SK-N-SH (cell line): ENCODE data around the gene CELSR3. TPM values are rescaled to one million over a fixed set of nuclear protein-coding genes. Genes with fewer than 3 reads are reported as not detected.

Experiments
- CTCF ChIA-PET: fragments of 300-600, 350-600 bp; formaldehyde crosslinking; extraction: SDS; loops from one replicate; lab custom pipeline; 2021; lab: Yijun Ruan, JAX
- POLR2A ChIA-PET: fragments of 350-600 bp; sonication (Branson Sonifier 250); formaldehyde crosslinking; extraction: SDS; loops from one replicate; lab custom pipeline; 2020; ENCODE audit warnings: antibody characterized with exemption, inconsistent platforms; lab: Yijun Ruan, JAX
- DNase-seq: peaks from one replicate; pipeline ENCODE4 v3.0.0; 2012
- H2AFZ ChIP-seq: fragments of 200-600 bp; sonication (generic); 2 replicates; pipeline ENCODE4 v1.8.1; 2016; ENCODE audit warnings: antibody characterized with exemption, mild to moderate bottlenecking, low read depth
- H3F3A ChIP-seq: fragments of 200-600 bp; sonication (generic); replicated peaks from 2 replicates; pipeline ENCODE3; 2016; ENCODE audit warnings: antibody characterized with exemption, mild to moderate bottlenecking; ENCODE audit not compliant: insufficient read depth
- H3K27ac ChIP-seq, 2 experiments: fragments of 200-500 bp in 1 of 2; fragments of 200-600 bp in 1 of 2; sonication (Bioruptor generic) in 1 of 2; sonication (generic), shearing (Covaris generic) in 1 of 2; 2 replicates each; pipeline versions ENCODE4 v1.5.1 to v1.6.1; 2014 to 2016; ENCODE audit warnings: low read depth in 2 of 2, inconsistent platforms in 1 of 2, low read length in 1 of 2, mild to moderate bottlenecking in 1 of 2, mixed read lengths in 1 of 2
- H3K27me3 ChIP-seq: fragments of 200-600 bp; sonication (generic), shearing (Covaris generic); 2 replicates; pipeline ENCODE4 v1.6.1; 2016; ENCODE audit warnings: mixed run types; ENCODE audit not compliant: insufficient read depth
- H3K36me3 ChIP-seq, 2 experiments: fragments of 200-500 bp in 1 of 2; fragments of 200-600 bp in 1 of 2; sonication (Bioruptor generic) in 1 of 2; sonication (generic) in 1 of 2; replicated peaks in 1 of 2; 2 replicates each; pipeline versions ENCODE3 to v1.5.1; 2014 to 2016; ENCODE audit warnings: low read length in 1 of 2, mild to moderate bottlenecking in 1 of 2; ENCODE audit not compliant: insufficient read depth in 2 of 2, control insufficient read depth in 1 of 2
- H3K4me1 ChIP-seq, 2 experiments: fragments of 200-500 bp in 1 of 2; fragments of 200-600 bp in 1 of 2; sonication (Bioruptor generic) in 1 of 2; sonication (generic), shearing (Covaris generic) in 1 of 2; 2 replicates each; pipeline versions ENCODE4 v1.5.1 to v1.6.1; 2014 to 2016; ENCODE audit warnings: low read depth in 1 of 2, low read length in 1 of 2, mixed run types in 1 of 2; ENCODE audit not compliant: insufficient read depth in 2 of 2, control insufficient read depth in 1 of 2
- H3K4me2 ChIP-seq: fragments of 200-600 bp; sonication (generic), shearing (Covaris generic); 2 replicates; pipeline ENCODE4 v1.6.1; 2017; ENCODE audit warnings: mixed run types
- H3K4me3 ChIP-seq, 2 experiments: fragments of 200-500 bp in 1 of 2; fragments of 200-600 bp in 1 of 2; sonication (Bioruptor generic) in 1 of 2; sonication (generic), shearing (Covaris generic) in 1 of 2; 2 replicates each; pipeline versions ENCODE4 v1.5.1 to v1.8.1; 2014 to 2016; ENCODE audit warnings: low read depth in 2 of 2, inconsistent platforms in 1 of 2, low read length in 1 of 2, mild to moderate bottlenecking in 1 of 2, mixed read lengths in 1 of 2, moderate library complexity in 1 of 2
- H3K79me2 ChIP-seq: fragments of 200-600 bp; sonication (generic); 2 replicates; pipeline ENCODE4 v1.8.1; 2017; ENCODE audit warnings: mild to moderate bottlenecking; ENCODE audit not compliant: insufficient read depth
- H3K9ac ChIP-seq: fragments of 200-600 bp; sonication (generic); 2 replicates; pipeline ENCODE4 v1.6.1; 2017; ENCODE audit warnings: mixed run types
- H3K9me2 ChIP-seq: fragments of 200-600 bp; sonication (generic); 2 replicates; pipeline ENCODE4 v1.6.1; 2017; ENCODE audit warnings: mixed run types
- H3K9me3 ChIP-seq: fragments of 200-600 bp; sonication (generic); 2 replicates; pipeline ENCODE4 v1.6.1; 2017; ENCODE audit warnings: mixed run types, mild to moderate bottlenecking, moderate library complexity
- H4K20me1 ChIP-seq: fragments of 200-600 bp; sonication (generic); 2 replicates; pipeline ENCODE4 v1.6.1; 2017; ENCODE audit warnings: mild to moderate bottlenecking, mixed run types; ENCODE audit not compliant: insufficient read depth
- CHD2 ChIP-seq: fragments of 150-350 bp; IDR thresholded peaks from 2 replicates; pipeline ENCODE4 v1.6.1; 2018; ENCODE audit warnings: low read length; ENCODE audit not compliant: partially characterized antibody
- FOSL2 ChIP-seq: IDR thresholded peaks from 2 replicates; pipeline ENCODE4 v1.4.0; 2012; ENCODE audit warnings: low read depth, mild to moderate bottlenecking, moderate library complexity, borderline replicate concordance
- FOXM1 ChIP-seq: IDR thresholded peaks from 2 replicates; pipeline ENCODE4 v1.4.0; 2012; ENCODE audit warnings: low read depth, mild to moderate bottlenecking
- GATA2 ChIP-seq: sonication (generic); formaldehyde crosslinking; IDR thresholded peaks from 2 replicates; pipeline ENCODE4 v1.5.0; 2020; ENCODE audit warnings: mild to moderate bottlenecking, missing genetic modification reagents
- POLR2AphosphoS5 ChIP-seq: IDR thresholded peaks from 2 replicates; pipeline ENCODE4 v1.6.1; 2012; ENCODE audit warnings: low read depth, low read length
- RAD21 ChIP-seq: IDR thresholded peaks from 2 replicates; pipeline ENCODE4 v1.6.1; 2012; ENCODE audit warnings: mild to moderate bottlenecking, low read length
- RXRA ChIP-seq: IDR thresholded peaks from 2 replicates; pipeline ENCODE4 v1.4.0; 2012; ENCODE audit warnings: low read depth, mild to moderate bottlenecking, borderline replicate concordance
- SMC3 ChIP-seq: IDR thresholded peaks from 2 replicates; pipeline ENCODE4 v1.6.1; 2012; ENCODE audit warnings: low read depth, low read length, improper control_type of control experiment
- WGBS: methylation state at CpG from one replicate; pipeline ENCODE4 v1.1.6; 2017; ENCODE audit warnings: low lambda C conversion rate; 5-methylcytosine and 5-hydroxymethylcytosine counted together
- polyA plus RNA-seq, 3 experiments: library from polyadenylated mRNA; depleted of rRNA; stranded (reverse); fragments of >200 nt; gene quantifications; 2 replicates each; pipeline ENCODE4 v1.2.3, GENCODE V29; 2012
- TF ChIP-seq, protein P1 (sequence below): IDR thresholded peaks from 2 replicates; pipeline ENCODE4 v1.4.0; 2012; ENCODE audit warnings: low read depth, borderline replicate concordance
- TF ChIP-seq, protein P2 (sequence below): IDR thresholded peaks from 2 replicates; pipeline ENCODE4 v1.6.1; 2012; ENCODE audit warnings: mild to moderate bottlenecking, low read depth, low read length, moderate library complexity

Gene CELSR3
- polyA plus RNA-seq, 1 of the 3 experiments (the other 2 are of a cell fraction), result 11.7 TPM

DNA sequence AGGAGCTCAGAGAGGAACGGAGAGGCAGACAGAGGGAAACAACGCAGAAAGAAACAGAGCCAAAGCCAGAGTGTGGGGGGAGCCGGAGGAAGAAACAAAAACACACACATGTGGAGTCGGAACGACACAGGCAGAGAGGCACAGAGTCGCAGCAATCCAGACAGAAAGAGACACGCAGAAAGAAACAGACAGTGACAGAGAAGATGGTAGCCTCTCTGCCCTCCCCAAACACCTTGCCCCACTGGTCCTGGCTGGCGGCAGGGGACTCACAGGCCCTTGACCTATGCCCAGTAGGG is 21.3 kb upstream of the CELSR3 start:
- Histone ChIP-seq H3K4me2 (peak overlapping the region; percentile 99), H2AFZ (no peak overlapping the region), H3K36me3 (peaks cover 9 to 48% of the 10 kb centered on the region in 2 experiments), H3K4me1 (peaks cover 20 to 47% of the 10 kb centered on the region in 2 experiments), H3K9ac (no peak overlapping the region), H3K27ac (peak overlapping the region in 1 of 2 experiments; percentile 82; a peak in 2 of 4 replicates), H3K9me3 (no peaks in the 10 kb centered on the region), H3K27me3 (no peaks in the 10 kb centered on the region), H3K4me3 (peak overlapping the region; percentile 85 to 96; a peak in 3 of 4 replicates), H3K79me2 (peaks cover 26% of the 10 kb centered on the region)
- WGBS, result 82% methylated on average over 8 of the region's 8 CpGs
- ChIA-PET POLR2A (interaction anchor here (0.6 to 2.1 kb wide), 2 partner anchors 26 to 33 kb away, joined by 3 to 6 read pairs; partner anchors contain the start of gene IP6K2), CTCF (interaction anchor here (0.8 to 4.0 kb wide), 7 partner anchors 8 to 212 kb away, joined by 3 to 28 read pairs (median 3); partner anchors contain the start of genes CELSR3 and IP6K2)
- no peak for TF ChIP-seq CHD2
- no peak for TF ChIP-seq FOXM1
- TF ChIP-seq, protein P1, sequence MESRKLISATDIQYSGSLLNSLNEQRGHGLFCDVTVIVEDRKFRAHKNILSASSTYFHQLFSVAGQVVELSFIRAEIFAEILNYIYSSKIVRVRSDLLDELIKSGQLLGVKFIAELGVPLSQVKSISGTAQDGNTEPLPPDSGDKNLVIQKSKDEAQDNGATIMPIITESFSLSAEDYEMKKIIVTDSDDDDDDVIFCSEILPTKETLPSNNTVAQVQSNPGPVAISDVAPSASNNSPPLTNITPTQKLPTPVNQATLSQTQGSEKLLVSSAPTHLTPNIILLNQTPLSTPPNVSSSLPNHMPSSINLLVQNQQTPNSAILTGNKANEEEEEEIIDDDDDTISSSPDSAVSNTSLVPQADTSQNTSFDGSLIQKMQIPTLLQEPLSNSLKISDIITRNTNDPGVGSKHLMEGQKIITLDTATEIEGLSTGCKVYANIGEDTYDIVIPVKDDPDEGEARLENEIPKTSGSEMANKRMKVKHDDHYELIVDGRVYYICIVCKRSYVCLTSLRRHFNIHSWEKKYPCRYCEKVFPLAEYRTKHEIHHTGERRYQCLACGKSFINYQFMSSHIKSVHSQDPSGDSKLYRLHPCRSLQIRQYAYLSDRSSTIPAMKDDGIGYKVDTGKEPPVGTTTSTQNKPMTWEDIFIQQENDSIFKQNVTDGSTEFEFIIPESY, result no peak
- TF ChIP-seq, protein P2, sequence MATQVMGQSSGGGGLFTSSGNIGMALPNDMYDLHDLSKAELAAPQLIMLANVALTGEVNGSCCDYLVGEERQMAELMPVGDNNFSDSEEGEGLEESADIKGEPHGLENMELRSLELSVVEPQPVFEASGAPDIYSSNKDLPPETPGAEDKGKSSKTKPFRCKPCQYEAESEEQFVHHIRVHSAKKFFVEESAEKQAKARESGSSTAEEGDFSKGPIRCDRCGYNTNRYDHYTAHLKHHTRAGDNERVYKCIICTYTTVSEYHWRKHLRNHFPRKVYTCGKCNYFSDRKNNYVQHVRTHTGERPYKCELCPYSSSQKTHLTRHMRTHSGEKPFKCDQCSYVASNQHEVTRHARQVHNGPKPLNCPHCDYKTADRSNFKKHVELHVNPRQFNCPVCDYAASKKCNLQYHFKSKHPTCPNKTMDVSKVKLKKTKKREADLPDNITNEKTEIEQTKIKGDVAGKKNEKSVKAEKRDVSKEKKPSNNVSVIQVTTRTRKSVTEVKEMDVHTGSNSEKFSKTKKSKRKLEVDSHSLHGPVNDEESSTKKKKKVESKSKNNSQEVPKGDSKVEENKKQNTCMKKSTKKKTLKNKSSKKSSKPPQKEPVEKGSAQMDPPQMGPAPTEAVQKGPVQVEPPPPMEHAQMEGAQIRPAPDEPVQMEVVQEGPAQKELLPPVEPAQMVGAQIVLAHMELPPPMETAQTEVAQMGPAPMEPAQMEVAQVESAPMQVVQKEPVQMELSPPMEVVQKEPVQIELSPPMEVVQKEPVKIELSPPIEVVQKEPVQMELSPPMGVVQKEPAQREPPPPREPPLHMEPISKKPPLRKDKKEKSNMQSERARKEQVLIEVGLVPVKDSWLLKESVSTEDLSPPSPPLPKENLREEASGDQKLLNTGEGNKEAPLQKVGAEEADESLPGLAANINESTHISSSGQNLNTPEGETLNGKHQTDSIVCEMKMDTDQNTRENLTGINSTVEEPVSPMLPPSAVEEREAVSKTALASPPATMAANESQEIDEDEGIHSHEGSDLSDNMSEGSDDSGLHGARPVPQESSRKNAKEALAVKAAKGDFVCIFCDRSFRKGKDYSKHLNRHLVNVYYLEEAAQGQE, result no peak
- TF ChIP-seq, all 33 proteins: peak for 0
- no peak for DNase-seq
- Histone ChIP-seq H4K20me1 (peaks cover 28% of the 10 kb centered on the region), H3K9me2 (no peaks in the 10 kb centered on the region), H3F3A (peaks cover 13% of the 10 kb centered on the region)

DNA sequence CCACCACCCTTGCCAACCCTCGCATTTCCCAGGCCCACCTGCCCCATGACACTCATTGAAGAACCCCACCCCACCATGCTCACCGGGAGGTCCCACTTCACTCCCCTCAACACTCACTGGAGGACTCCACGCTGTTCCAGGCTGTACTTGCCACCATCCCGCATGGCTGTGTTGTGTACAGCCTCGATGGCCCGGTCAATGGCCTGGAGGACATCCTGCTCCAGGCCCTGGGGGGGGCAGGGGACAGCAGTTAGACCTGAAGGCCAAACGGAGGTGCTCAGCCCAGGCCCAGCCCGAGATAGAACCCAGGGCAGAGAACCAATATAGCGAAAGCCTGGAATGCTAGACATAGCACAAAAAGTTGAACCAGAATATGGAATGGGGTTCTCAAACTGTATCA is 20.1 kb upstream of the CELSR3 start:
- Histone ChIP-seq H2AFZ (no peak overlapping the region), H3K4me1 (peaks cover 20 to 43% of the 10 kb centered on the region in 2 experiments)
- 89% methylated on average over 9 of the region's 9 CpGs for WGBS
- TF ChIP-seq SMC3 (no peak), POLR2AphosphoS5 (no peak), GATA2 (no peak), RXRA (no peak), FOXM1 (no peak), FOSL2 (no peak), RAD21 (no peak)
- TF ChIP-seq, all 33 proteins: peak for 0
- H4K20me1 ChIP-seq, result peaks cover 16% of the 10 kb centered on the region
- DNase-seq, result no peak
- no peak overlapping the region for H3K9ac ChIP-seq
- peaks cover 26% of the 10 kb centered on the region for H3K79me2 ChIP-seq
- H3K27me3 ChIP-seq, result no peaks in the 10 kb centered on the region
- H3K9me3 ChIP-seq, result no peaks in the 10 kb centered on the region
- ChIA-PET CTCF (interaction anchor here (0.6 to 4.0 kb wide), 5 partner anchors 9 to 448 kb away, joined by 3 to 28 read pairs (median 3); partner anchors contain the start of genes CELSR3 and WDR6), POLR2A (interaction anchor here (1.2 to 2.1 kb wide), 2 partner anchors 20 to 34 kb away, joined by 4 to 6 read pairs; partner anchors contain the start of gene IP6K2)
- peak overlapping the region; percentile 49 to 82; a peak in 3 of 4 replicates for H3K27ac ChIP-seq
- H3K9me2 ChIP-seq, result no peaks in the 10 kb centered on the region
- H3K4me2 ChIP-seq, result peak overlapping the region; percentile 99
- peaks cover 13% of the 10 kb centered on the region for H3F3A ChIP-seq
- H3K36me3 ChIP-seq, result peaks cover 4 to 42% of the 10 kb centered on the region in 2 experiments
- 0 out of 4 replicates have a peak overlapping the region, but pooled peaks of 1 of the 2 experiments have one; percentile 96 for H3K4me3 ChIP-seq
